ENCODE results near the gene ADPRH. TPM values are rescaled to one million over a fixed set of nuclear protein-coding genes. Genes with fewer than 3 reads are reported as not detected.

Gene ADPRH
- total and polyA plus RNA-seq, 2 of the 4 experiments (the other 2 are of a cell fraction): under 0.01 to 0.12 TPM

GRCh38 chr3:119541547-119541946 lies 37.7 kb upstream of the ADPRH start:
- DNase-seq (no peak), ATAC-seq (ENCODE audit: low read depth) (no peak)
- H4K8ac ChIP-seq (ENCODE audit: low read depth in 2 of 2, low read length in 2 of 2): no peak overlapping the region
- H2AK5ac ChIP-seq (ENCODE audit: low read depth, low read length): no peak overlapping the region
- H2BK15ac ChIP-seq (ENCODE audit: low read depth, low read length): no peak overlapping the region
- H3K27ac ChIP-seq (ENCODE audit: insufficient read depth, low read length): no peak overlapping the region
- H3K9ac ChIP-seq (ENCODE audit: low read depth, low read length): no peak overlapping the region
- no peak overlapping the region for H2BK20ac ChIP-seq (ENCODE audit: low read depth, low read length)
- TF ChIP-seq MAFK (IDR thresholded peaks at IDR 0.05; ENCODE audit: low read depth, low read length) (no peak), CTCF (conservative IDR thresholded peaks at IDR 0.05; ENCODE audit: low read depth, low read length) (no peak), BHLHE40 (IDR thresholded peaks at IDR 0.05; ENCODE audit: low read depth, low read length) (no peak), RCOR1 (IDR thresholded peaks at IDR 0.05; ENCODE audit: insufficient replicate concordance, low read length) (no peak), SMC3 (IDR thresholded peaks at IDR 0.05; ENCODE audit: low read depth, low read length) (no peak), FOS (IDR thresholded peaks at IDR 0.05; ENCODE audit: low read depth, low read length) (no peak), MAZ (IDR thresholded peaks at IDR 0.05; ENCODE audit: borderline replicate concordance, low read depth, low read length) (no peak), USF2 (IDR thresholded peaks at IDR 0.05; ENCODE audit: low read depth, low read length) (no peak), NFE2L2 (IDR thresholded peaks at IDR 0.05; ENCODE audit: low read depth, low read length) (no peak), ELK1 (IDR thresholded peaks at IDR 0.05; ENCODE audit: borderline replicate concordance, low read depth, low read length) (no peak), CHD1 (IDR thresholded peaks at IDR 0.05; ENCODE audit: low read depth, low read length) (no peak), MXI1 (IDR thresholded peaks at IDR 0.05; ENCODE audit: borderline replicate concordance, low read depth, low read length) (no peak), POLR2A (IDR thresholded peaks at IDR 0.05; ENCODE audit: low read depth, low read length) (no peak), RAD21 (IDR thresholded peaks at IDR 0.05; ENCODE audit: low read length) (no peak), RFX5 (IDR thresholded peaks at IDR 0.05; ENCODE audit: low read depth, low read length) (no peak), CEBPB (IDR thresholded peaks at IDR 0.05; ENCODE audit: low read depth, low read length) (no peak)
- H3K14ac ChIP-seq (replicated peaks; ENCODE audit: low read depth, low read length): no peak overlapping the region
- H3K36me3 ChIP-seq (ENCODE audit: control insufficient read depth, insufficient read depth, low read length): no peaks in the 10 kb centered on the region
- no peak overlapping the region for H3K4ac ChIP-seq (ENCODE audit: low read depth, low read length)
- ChIA-PET POLR2A (ENCODE audit: unreplicated experiment) (no interaction called here), CTCF (no interaction called here)
- H3K56ac ChIP-seq (ENCODE audit: extremely low read depth, insufficient read depth, low read length): no peak overlapping the region
- H2BK120ac ChIP-seq (ENCODE audit: low read depth, low read length): no peak overlapping the region
- H2AFZ ChIP-seq (replicated peaks; ENCODE audit: low read length, poor library complexity): no peak overlapping the region
- in situ Hi-C loops (cut with MboI; ENCODE audit: low sequenced_read_pairs): no loop called here
- peaks cover 2% of the 10 kb centered on the region; the same call in 1 of the 2 replicates for H3K9me1 ChIP-seq (ENCODE audit: insufficient read depth, low read length)
- H3K79me1 ChIP-seq (ENCODE audit: low read depth in 1 of 2, low read length in 2 of 2): no peaks in the 10 kb centered on the region
- H2BK5ac ChIP-seq (ENCODE audit: low read depth, low read length, poor library complexity, severe bottlenecking): no peak overlapping the region
- H2AK9ac ChIP-seq (replicated peaks; ENCODE audit: low read depth, low read length, poor library complexity): no peak overlapping the region
- 38% methylated on average over 2 of the region's 3 CpGs; no CpG with 5 or more reads in 1 of the 2 experiments for WGBS, 2 experiments (ENCODE audit: extremely low coverage in 2 of 2, insufficient read length in 1 of 2)
- H3K4me3 ChIP-seq (ENCODE audit: insufficient read depth, low read depth, low read length): no peak overlapping the region
- H3K4me2 ChIP-seq (ENCODE audit: low read depth, low read length): no peak overlapping the region
- intact Hi-C loops (cut with micrococcal nuclease): no loop called here
- H3K27me3 ChIP-seq (ENCODE audit: control insufficient read depth, insufficient read depth, low read length): no peaks in the 10 kb centered on the region; the same call in 1 of the 2 replicates
- no peak overlapping the region for H4K5ac ChIP-seq (ENCODE audit: low read depth, low read length)
- BruUV-seq (replicated peaks): no TSS peak
- H3K4me1 ChIP-seq (ENCODE audit: control insufficient read depth, insufficient read depth, low read length): no peaks in the 10 kb centered on the region
- dilution Hi-C loops (cut with HindIII; ENCODE audit: low sequenced_read_pairs, unreplicated experiment): no loop called here
- no peak overlapping the region for H3K18ac ChIP-seq (ENCODE audit: low read depth, low read length)
- H3K23ac ChIP-seq (ENCODE audit: low read depth, low read length): no peak overlapping the region
- no peaks in the 10 kb centered on the region for H4K20me1 ChIP-seq (ENCODE audit: insufficient read depth, low read length)
- H3K9me3 ChIP-seq (ENCODE audit: control insufficient read depth, insufficient read depth, low read length): no peaks in the 10 kb centered on the region
- no peak overlapping the region for H4K91ac ChIP-seq (ENCODE audit: insufficient read depth, low read depth, low read length)
